ENCODE results near the gene TRPM1.
"Not testable (repeated sequence)": the region's sequence is repeated elsewhere in the genome, so short reads cannot be mapped to it uniquely, and the experiment has no call there.

Gene TRPM1

GRCh38 chr15:31125061-31125460 is 23.5 kb upstream of the TRPM1 start:
- no peak for DNase-seq (ENCODE audit: low read depth in 2 of 3, low spot score in 1 of 3)

GRCh38 chr15:31116423-31117030 is 15.0 kb upstream of the TRPM1 start:
- no peak for DNase-seq (ENCODE audit: low read depth in 2 of 3, low spot score in 1 of 3)

- no peak for DNase-seq (ENCODE audit: low read depth in 2 of 3, low spot score in 1 of 3)
Measured at GRCh38 chr15:31111091-31111647, 9.6 kb upstream of the TRPM1 start.

GRCh38 chr15:31108836-31109235 is 7.3 kb upstream of the TRPM1 start:
- DNase-seq (ENCODE audit: low read depth in 2 of 3, low spot score in 1 of 3), result no peak

GRCh38 chr15:31106495-31107300 is 5.2 kb upstream of the TRPM1 start:
- DNase-seq (ENCODE audit: low read depth in 2 of 3, low spot score in 1 of 3), result no peak

- no peak for DNase-seq (ENCODE audit: low read depth in 2 of 3, low spot score in 1 of 3)
Measured at GRCh38 chr15:31104003-31104402, 2.5 kb upstream of the TRPM1 start.

- DNase-seq (ENCODE audit: low read depth in 2 of 3, low spot score in 1 of 3), result no peak
Measured at GRCh38 chr15:31102374-31103342, 1.1 kb upstream of the TRPM1 start.

- DNase-seq (ENCODE audit: low read depth in 2 of 3, low spot score in 1 of 3), result no peak
Measured at GRCh38 chr15:31102039-31102321, 455 bp upstream of the TRPM1 start.

- no peak for DNase-seq (ENCODE audit: low read depth in 2 of 3, low spot score in 1 of 3)
Measured at GRCh38 chr15:31100738-31101137, 787 bp downstream of the TRPM1 start.

GRCh38 chr15:31098953-31099740 is 2.4 kb downstream of the TRPM1 start:
- no peak for DNase-seq (ENCODE audit: low read depth in 2 of 3, low spot score in 1 of 3)

- no peak for DNase-seq (ENCODE audit: low read depth in 2 of 3, low spot score in 1 of 3)
Measured at GRCh38 chr15:31098491-31098917, 3.0 kb downstream of the TRPM1 start.

GRCh38 chr15:31096563-31096962 is 5.0 kb downstream of the TRPM1 start:
- no peak for DNase-seq (ENCODE audit: low read depth in 2 of 3, low spot score in 1 of 3)

GRCh38 chr15:31091481-31091880 is 10.0 kb downstream of the TRPM1 start:
- DNase-seq (ENCODE audit: low read depth in 2 of 3, low spot score in 1 of 3), result no peak

- no peak for DNase-seq (ENCODE audit: low read depth in 2 of 3, low spot score in 1 of 3)
Measured at GRCh38 chr15:31090766-31091165, 10.8 kb downstream of the TRPM1 start.

- no peak for DNase-seq (ENCODE audit: low read depth in 2 of 3, low spot score in 1 of 3)
Measured at GRCh38 chr15:31089368-31090047, 12.0 kb downstream of the TRPM1 start.

- DNase-seq (ENCODE audit: low read depth in 2 of 3, low spot score in 1 of 3), result no peak
Measured at GRCh38 chr15:31088672-31089367, 12.7 kb downstream of the TRPM1 start.

GRCh38 chr15:31088041-31088440 is 13.5 kb downstream of the TRPM1 start:
- not testable (repeated sequence) for DNase-seq (ENCODE audit: low read depth in 2 of 3, low spot score in 1 of 3)

- no peak for DNase-seq (ENCODE audit: low read depth in 2 of 3, low spot score in 1 of 3)
Measured at GRCh38 chr15:31086344-31086743, 15.2 kb downstream of the TRPM1 start.

- DNase-seq (ENCODE audit: low read depth in 2 of 3, low spot score in 1 of 3), result no peak
Measured at GRCh38 chr15:31085359-31085758, 16.2 kb downstream of the TRPM1 start.

GRCh38 chr15:31084176-31084575 is 17.3 kb downstream of the TRPM1 start:
- no peak for DNase-seq (ENCODE audit: low read depth in 2 of 3, low spot score in 1 of 3)

Measured in stimulated activated CD4-positive, alpha-beta T cell treated with anti-CD3 and anti-CD28 coated beads, Interleukin-12 subunit alpha, Interleukin-12 subunit beta, amount 100 ng/mL, for 48 hours (primary cell).